ENCODE results near the gene GOLGA8J.
"Not testable (repeated sequence)": the region's sequence is repeated elsewhere in the genome, so short reads cannot be mapped to it uniquely, and the experiment has no call there.

GOLGA8J gene

GRCh38 chr15:30073915-30074314, 8.8 kb upstream of the GOLGA8J start:
- DNase-seq (ENCODE audit: low read depth in 2 of 3, low spot score in 1 of 3), result no peak

GRCh38 chr15:30080816-30081215, 1.9 kb upstream of the GOLGA8J start:
- DNase-seq (ENCODE audit: low read depth in 2 of 3, low spot score in 1 of 3), result not testable (repeated sequence)

GRCh38 chr15:30097827-30098226, 15.1 kb downstream of the GOLGA8J start:
- DNase-seq (ENCODE audit: low read depth in 2 of 3, low spot score in 1 of 3), result not testable (repeated sequence)

GRCh38 chr15:30102890-30103289, 20.1 kb downstream of the GOLGA8J start:
- DNase-seq (ENCODE audit: low read depth in 2 of 3, low spot score in 1 of 3), result not testable (repeated sequence)

GRCh38 chr15:30103941-30104507, 21.3 kb downstream of the GOLGA8J start:
- DNase-seq (ENCODE audit: low read depth in 2 of 3, low spot score in 1 of 3), result not testable (repeated sequence)

GRCh38 chr15:30110591-30110990, 27.8 kb downstream of the GOLGA8J start:
- DNase-seq (ENCODE audit: low read depth in 2 of 3, low spot score in 1 of 3), result not testable (repeated sequence)

GRCh38 chr15:30130066-30130465, 47.3 kb downstream of the GOLGA8J start:
- DNase-seq (ENCODE audit: low read depth in 2 of 3, low spot score in 1 of 3), result not testable (repeated sequence)

- DNase-seq (ENCODE audit: low read depth in 2 of 3, low spot score in 1 of 3), result not testable (repeated sequence)
These were observed 52.0 kb downstream of the GOLGA8J start, which contains the start of gene GOLGA8T for GRCh38 chr15:30134751-30135150. Gene GOLGA8T, plus strand, starts transcription at chr15:30135051. Its CDS starts 98 bp downstream, at chr15:30135149.
